ENCODE data around the gene CAPG.

- TF ChIP-seq CTCF (IDR thresholded peaks at IDR 0.05) (no peak), POLR2A (IDR thresholded peaks at IDR 0.05) (no peak)
These were observed 30.1 kb downstream of the CAPG start for GRCh38 chr2:85380048-85380447.

Data from right lobe of liver (tissue), 4 donors.